Type B pancreatic cell (in vitro differentiated cells): ENCODE measurements around the gene AFP. TPM values are rescaled to one million over a fixed set of nuclear protein-coding genes. Genes with fewer than 3 reads are reported as not detected.

Experiments
- DNase-seq: peaks from one replicate; pipeline ENCODE4 v3.0.0; 2021; ENCODE audit warnings: mixed read lengths; ENCODE audit not compliant: unreplicated experiment; ENCODE audit errors: extremely low spot score
- H3K27ac Mint-ChIP-seq: 2 replicates; pipeline ENCODE4 v1.8.0; 2021; ENCODE audit warnings: mild to moderate bottlenecking, mixed read lengths
- H3K27me3 Mint-ChIP-seq: 2 replicates; pipeline ENCODE4 v1.8.0; 2021; ENCODE audit warnings: mixed read lengths
- H3K36me3 Mint-ChIP-seq: 2 replicates; pipeline ENCODE4 v1.8.0; 2021; ENCODE audit warnings: mixed read lengths
- H3K4me1 Mint-ChIP-seq: one replicate; pipeline ENCODE4 v1.8.0; 2021; ENCODE audit warnings: mixed read lengths; ENCODE audit not compliant: unreplicated experiment
- H3K4me3 Mint-ChIP-seq: 2 replicates; pipeline ENCODE4 v1.8.0; 2021; ENCODE audit warnings: mild to moderate bottlenecking, mixed read lengths
- H3K9me3 Mint-ChIP-seq: 2 replicates; pipeline ENCODE4 v1.8.0; 2021; ENCODE audit warnings: mixed read lengths
- CTCF ChIP-seq: fragments of 200-600 bp; sonication (generic); conservative IDR thresholded peaks from 2 replicates; pipeline ENCODE4 v1.5.0; 2021; ENCODE audit warnings: antibody characterized with exemption, mild to moderate bottlenecking
- total RNA-seq: library from RNA; stranded (reverse); gene quantifications from 2 replicates; pipeline ENCODE4 v1.2.1, GENCODE V29; 2021; ENCODE audit warnings: low replicate concordance

The AFP gene
- total RNA-seq, 1 donor from 2014 or later, result 67.6 TPM

GRCh38 chr4:73405138-73405537 lies 30.9 kb upstream of the AFP start:
- H3K9me3 Mint-ChIP-seq, result no peaks in the 10 kb centered on the region
- H3K27ac Mint-ChIP-seq, result no peak overlapping the region
- no peak for DNase-seq
- no peaks in the 10 kb centered on the region for H3K4me1 Mint-ChIP-seq
- no peaks in the 10 kb centered on the region for H3K27me3 Mint-ChIP-seq
- H3K4me3 Mint-ChIP-seq, result no peak overlapping the region
- H3K36me3 Mint-ChIP-seq, result no peaks in the 10 kb centered on the region
- TF ChIP-seq CTCF, result no peak

DNA sequence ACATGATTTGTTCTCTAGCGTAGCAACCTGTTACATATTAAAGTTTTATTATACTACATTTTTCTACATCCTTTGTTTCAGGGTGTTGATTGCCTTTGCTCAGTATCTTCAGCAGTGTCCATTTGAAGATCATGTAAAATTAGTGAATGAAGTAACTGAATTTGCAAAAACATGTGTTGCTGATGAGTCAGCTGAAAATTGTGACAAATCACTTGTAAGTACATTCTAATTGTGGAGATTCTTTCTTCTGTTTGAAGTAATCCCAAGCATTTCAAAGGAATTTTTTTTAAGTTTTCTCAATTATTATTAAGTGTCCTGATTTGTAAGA lies 29.5 kb upstream of the AFP start:
- Mint-ChIP-seq H3K27ac (no peak overlapping the region), H3K4me3 (no peak overlapping the region), H3K4me1 (no peaks in the 10 kb centered on the region), H3K27me3 (no peaks in the 10 kb centered on the region), H3K36me3 (no peaks in the 10 kb centered on the region), H3K9me3 (no peaks in the 10 kb centered on the region)
- TF ChIP-seq CTCF, result no peak
- DNase-seq, result no peak

- no peaks in the 10 kb centered on the region for H3K27me3 Mint-ChIP-seq
Measured at GRCh38 chr4:73407227-73407673, 28.8 kb upstream of the AFP start.

DNA sequence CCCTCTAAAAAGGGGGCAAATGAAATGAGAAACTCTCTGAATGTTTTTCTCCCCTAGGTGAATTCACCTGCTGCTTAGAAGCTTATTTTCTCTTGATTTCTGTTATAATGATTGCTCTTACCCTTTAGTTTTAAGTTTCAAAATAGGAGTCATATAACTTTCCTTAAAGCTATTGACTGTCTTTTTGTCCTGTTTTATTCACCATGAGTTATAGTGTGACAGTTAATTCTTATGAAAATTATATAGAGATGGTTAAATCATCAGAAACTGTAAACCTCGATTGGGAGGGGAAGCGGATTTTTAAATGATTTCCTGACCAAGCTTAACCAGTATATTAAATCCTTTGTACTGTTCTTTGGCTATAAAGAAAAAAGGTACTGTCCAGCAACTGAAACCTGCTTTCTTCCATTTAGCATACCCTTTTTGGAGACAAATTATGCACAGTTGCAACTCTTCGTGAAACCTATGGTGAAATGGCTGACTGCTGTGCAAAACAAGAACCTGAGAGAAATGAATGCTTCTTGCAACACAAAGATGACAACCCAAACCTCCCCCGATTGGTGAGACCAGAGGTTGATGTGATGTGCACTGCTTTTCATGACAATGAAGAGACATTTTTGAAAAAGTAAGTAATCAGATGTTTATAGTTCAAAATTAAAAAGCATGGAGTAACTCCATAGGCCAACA lies 27.7 kb upstream of the AFP start:
- no peak for TF ChIP-seq CTCF
- Mint-ChIP-seq H3K36me3 (no peaks in the 10 kb centered on the region), H3K4me3 (no peak overlapping the region), H3K9me3 (no peaks in the 10 kb centered on the region), H3K4me1 (no peaks in the 10 kb centered on the region), H3K27me3 (no peaks in the 10 kb centered on the region), H3K27ac (no peak overlapping the region)
- no peak for DNase-seq

More at GRCh38 chr4:73407227-73407673, 28.8 kb upstream of the AFP start:
- H3K4me3 Mint-ChIP-seq, result no peak overlapping the region
- no peak for TF ChIP-seq CTCF
- no peak overlapping the region for H3K27ac Mint-ChIP-seq
- no peak for DNase-seq
- no peaks in the 10 kb centered on the region for H3K36me3 Mint-ChIP-seq
- H3K9me3 Mint-ChIP-seq, result no peaks in the 10 kb centered on the region
- no peaks in the 10 kb centered on the region for H3K4me1 Mint-ChIP-seq

GRCh38 chr4:73409012-73409862 lies 26.8 kb upstream of the AFP start:
- H3K4me3 Mint-ChIP-seq, result no peak overlapping the region
- no peaks in the 10 kb centered on the region for H3K27me3 Mint-ChIP-seq
- no peaks in the 10 kb centered on the region for H3K4me1 Mint-ChIP-seq
- no peak for DNase-seq
- H3K36me3 Mint-ChIP-seq, result no peaks in the 10 kb centered on the region
- H3K27ac Mint-ChIP-seq, result no peak overlapping the region
- no peak for TF ChIP-seq CTCF
- no peaks in the 10 kb centered on the region for H3K9me3 Mint-ChIP-seq
